Gastroesophageal sphincter (tissue), 4 donors: ENCODE data around the gene NHLRC3. TPM values are rescaled to one million over a fixed set of nuclear protein-coding genes. Genes with fewer than 3 reads are reported as not detected.

Experiments
- ATAC-seq: fragments of 150-250 bp; one replicate; pipeline ENCODE4 v1.9.1; 2016; ENCODE audit warnings: mild to moderate bottlenecking, moderate library complexity
- H3K27ac ChIP-seq, 4 donors: fragments of 200-600 bp; sonication (generic) in 3 of 4; 1 replicate in 3 of 4; 2 replicates in 1 of 4; pipeline ENCODE4 v1.5.1; 2016 to 2019
- H3K27me3 ChIP-seq: fragments of 200-600 bp; sonication (generic); one replicate; pipeline ENCODE4 v1.5.1; 2019
- H3K36me3 ChIP-seq, 2 donors: fragments of 200-600 bp; sonication (generic); one replicate each; pipeline ENCODE4 v1.5.1; 2019; ENCODE audit warnings: control low read depth in 1 of 2
- H3K4me1 ChIP-seq, 3 donors: fragments of 200-600 bp; sonication (generic); 1 replicate in 2 of 3; 2 replicates in 1 of 3; pipeline ENCODE4 v1.5.1; 2016 to 2019; ENCODE audit warnings: control low read depth in 2 of 3
- H3K4me3 ChIP-seq, 2 donors: fragments of 200-600 bp; sonication (generic); one replicate each; pipeline ENCODE4 v1.5.1; 2019; ENCODE audit warnings: mild to moderate bottlenecking in 1 of 2, moderate library complexity in 1 of 2
- H3K9me3 ChIP-seq, 3 donors: fragments of 200-600 bp; sonication (generic); one replicate each; pipeline ENCODE4 v1.5.1; 2017 to 2019; ENCODE audit warnings: control low read depth in 2 of 3
- EP300 ChIP-seq: sonication (generic); formaldehyde crosslinking; IDR thresholded peaks from one replicate; pipeline ENCODE4 v1.6.1; 2017; ENCODE audit warnings: antibody characterized with exemption, mild to moderate bottlenecking
- POLR2A ChIP-seq, 2 donors: fragments of 450-650 bp; IDR thresholded peaks; one replicate each; pipeline ENCODE4 v1.6.1; 2017; ENCODE audit warnings: antibody characterized with exemption in 2 of 2, mild to moderate bottlenecking in 2 of 2, moderate library complexity in 1 of 2
- POLR2AphosphoS5 ChIP-seq: sonication (generic); formaldehyde crosslinking; IDR thresholded peaks from one replicate; pipeline ENCODE4 v1.6.1; 2017; ENCODE audit warnings: antibody characterized with exemption
- WGBS, 2 donors: methylation state at CpG; one replicate each; pipeline ENCODE4 v1.1.5; 2018; ENCODE audit warnings: low coverage in 1 of 2; 5-methylcytosine and 5-hydroxymethylcytosine counted together
- total RNA-seq, 4 donors: library from RNA; depleted of rRNA; stranded (reverse); fragments of >200 nt; gene quantifications; one replicate each; pipeline ENCODE4 v1.1.0, GENCODE V29; 2016
- TF ChIP-seq, protein P1 (sequence below), 4 experiments: fragments of 200-600 bp in 2 of 4; fragments of 450-650 bp in 2 of 4; sonication (generic) in 1 of 4; IDR thresholded peaks; one replicate each; pipeline ENCODE4 v1.5.1; 2017 to 2019; ENCODE audit warnings: antibody characterized with exemption in 4 of 4, mild to moderate bottlenecking in 2 of 4, moderate library complexity in 2 of 4

NHLRC3 gene
- total RNA-seq, 4 donors from 2014 or later = 9.9 to 20.1 (median 14.5) TPM

DNA sequence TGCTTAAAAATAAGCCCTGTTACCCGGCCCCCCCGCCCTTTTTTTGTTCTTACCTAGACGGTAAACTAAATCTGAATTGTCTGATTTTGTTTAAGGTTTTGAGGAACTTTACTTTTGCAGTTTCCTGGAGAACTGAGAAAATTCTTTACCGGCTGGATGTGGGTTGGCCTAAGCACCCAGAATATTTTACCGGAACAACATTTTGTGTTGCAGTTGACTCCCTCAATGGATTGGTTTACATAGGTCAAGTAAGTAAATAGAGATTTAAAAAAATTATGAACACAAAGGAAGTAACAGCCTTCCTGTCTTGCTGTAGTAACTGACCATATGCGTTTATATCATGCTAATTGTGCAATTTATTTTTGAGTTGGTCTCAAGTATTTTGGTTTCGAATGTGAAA lies 785 bp downstream of the NHLRC3 start:
- WGBS, 2 donors = 26 to 31% methylated on average over 7 of the region's 7 CpGs
- Histone ChIP-seq H3K9me3 (no peaks in the 10 kb centered on the region), H3K4me1 (peaks cover 7 to 62% (median 21%) of the 10 kb centered on the region in 3 donors), H3K4me3 (peak overlapping the region; percentile 82 to 91), H3K27me3 (no peaks in the 10 kb centered on the region), H3K27ac (peak overlapping the region in 3 of 4 donors; percentile 50 to 90 (median 87)), H3K36me3 (peaks cover 0 to 10% of the 10 kb centered on the region in 2 donors)
- no peak for TF ChIP-seq POLR2AphosphoS5
- TF ChIP-seq EP300 = no peak
- no peak for TF ChIP-seq POLR2A (IDR thresholded peaks at IDR 0.05)
- ATAC-seq = no peak

DNA sequence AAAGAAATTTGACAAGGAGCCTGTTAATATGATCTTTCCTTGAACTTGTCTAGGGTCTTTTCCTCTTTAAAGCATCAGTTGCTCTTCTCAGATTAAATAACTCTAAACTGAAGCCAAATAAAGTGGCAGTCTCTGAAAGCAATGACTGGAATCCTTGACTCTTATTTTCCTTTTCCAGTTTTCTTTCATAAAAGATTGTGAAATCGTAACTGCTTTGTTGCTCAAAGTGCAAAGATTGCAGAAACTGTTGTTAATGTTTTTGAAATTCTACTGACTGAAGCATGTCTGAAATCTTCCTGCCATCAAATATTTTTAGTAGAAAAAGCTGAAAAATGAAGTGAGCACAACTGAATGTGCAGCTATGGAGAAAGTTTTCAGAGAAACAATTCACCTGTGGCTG lies 1.9 kb downstream of the NHLRC3 start:
- peaks cover 7 to 50% (median 15%) of the 10 kb centered on the region in 3 donors for H3K4me1 ChIP-seq
- H3K9me3 ChIP-seq = no peaks in the 10 kb centered on the region
- TF ChIP-seq, protein P1, sequence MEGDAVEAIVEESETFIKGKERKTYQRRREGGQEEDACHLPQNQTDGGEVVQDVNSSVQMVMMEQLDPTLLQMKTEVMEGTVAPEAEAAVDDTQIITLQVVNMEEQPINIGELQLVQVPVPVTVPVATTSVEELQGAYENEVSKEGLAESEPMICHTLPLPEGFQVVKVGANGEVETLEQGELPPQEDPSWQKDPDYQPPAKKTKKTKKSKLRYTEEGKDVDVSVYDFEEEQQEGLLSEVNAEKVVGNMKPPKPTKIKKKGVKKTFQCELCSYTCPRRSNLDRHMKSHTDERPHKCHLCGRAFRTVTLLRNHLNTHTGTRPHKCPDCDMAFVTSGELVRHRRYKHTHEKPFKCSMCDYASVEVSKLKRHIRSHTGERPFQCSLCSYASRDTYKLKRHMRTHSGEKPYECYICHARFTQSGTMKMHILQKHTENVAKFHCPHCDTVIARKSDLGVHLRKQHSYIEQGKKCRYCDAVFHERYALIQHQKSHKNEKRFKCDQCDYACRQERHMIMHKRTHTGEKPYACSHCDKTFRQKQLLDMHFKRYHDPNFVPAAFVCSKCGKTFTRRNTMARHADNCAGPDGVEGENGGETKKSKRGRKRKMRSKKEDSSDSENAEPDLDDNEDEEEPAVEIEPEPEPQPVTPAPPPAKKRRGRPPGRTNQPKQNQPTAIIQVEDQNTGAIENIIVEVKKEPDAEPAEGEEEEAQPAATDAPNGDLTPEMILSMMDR (IDR thresholded peaks at IDR 0.05) = no peak
- TF ChIP-seq EP300 (no peak), POLR2A (IDR thresholded peaks at IDR 0.05) (no peak), POLR2AphosphoS5 (no peak)
- no peak for ATAC-seq
- no peak overlapping the region for H3K4me3 ChIP-seq
- no peak overlapping the region for H3K27ac ChIP-seq
- H3K27me3 ChIP-seq = no peaks in the 10 kb centered on the region
- WGBS, 2 donors = 35 to 64% methylated on average over 1 of the region's 1 CpG
- peaks cover 0 to 21% of the 10 kb centered on the region in 2 donors for H3K36me3 ChIP-seq

DNA sequence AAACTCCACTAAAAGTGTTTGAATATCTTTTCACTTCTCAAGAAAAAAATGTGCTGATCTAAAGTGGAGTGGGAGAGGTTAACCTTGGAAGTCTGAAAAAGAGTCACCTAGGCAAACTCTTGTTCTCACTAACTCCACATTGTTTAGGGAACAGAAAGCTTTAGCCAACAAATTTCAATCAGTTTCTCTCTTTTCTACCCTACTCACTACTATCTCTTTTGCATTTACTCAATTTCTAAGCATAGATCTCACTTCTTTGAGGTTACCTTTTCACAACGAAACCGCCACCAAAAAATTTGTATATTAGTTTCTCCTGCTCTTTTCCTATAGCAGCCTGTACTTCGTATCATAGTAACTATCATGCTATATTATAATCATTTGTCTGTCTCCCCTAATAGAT lies 6.3 kb downstream of the NHLRC3 start:
- Histone ChIP-seq H3K27me3 (no peaks in the 10 kb centered on the region), H3K27ac (no peak overlapping the region), H3K4me1 (peaks cover 0 to 21% (median 7%) of the 10 kb centered on the region in 3 donors), H3K9me3 (no peaks in the 10 kb centered on the region), H3K36me3 (peaks cover 0 to 48% of the 10 kb centered on the region in 2 donors), H3K4me3 (no peak overlapping the region)
- 84 to 96% methylated on average over 3 of the region's 3 CpGs for WGBS, 2 donors
- no peak for ATAC-seq
- TF ChIP-seq POLR2A (IDR thresholded peaks at IDR 0.05) = no peak
- no peak for TF ChIP-seq POLR2AphosphoS5
- TF ChIP-seq EP300 = no peak
- TF ChIP-seq, protein P1 (IDR thresholded peaks at IDR 0.05) = no peak

DNA sequence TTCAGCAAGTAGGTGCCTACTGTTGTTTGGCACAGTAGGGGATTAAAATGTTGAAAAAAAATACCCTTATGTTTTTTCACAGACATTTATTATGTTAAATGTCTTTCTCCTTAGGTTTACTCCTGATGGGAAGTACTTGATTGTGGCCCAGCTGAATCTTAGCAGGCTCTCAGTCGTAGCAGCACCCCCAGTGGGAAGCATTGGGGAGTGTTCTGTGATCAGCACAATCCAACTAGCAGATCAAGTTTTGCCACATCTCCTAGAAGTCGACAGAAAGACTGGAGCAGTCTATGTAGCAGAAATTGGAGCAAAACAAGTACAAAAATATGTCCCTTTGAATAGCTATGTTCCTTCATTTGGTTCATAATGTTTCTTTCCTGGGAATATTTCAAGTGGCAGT lies 9.3 kb downstream of the NHLRC3 start:
- no peaks in the 10 kb centered on the region for H3K4me1 ChIP-seq
- H3K4me3 ChIP-seq = no peak overlapping the region
- H3K27ac ChIP-seq = no peak overlapping the region
- WGBS, 2 donors = 0 to 34% methylated on average over 1 to 2 of the region's 2 CpGs
- peaks cover 0 to 48% of the 10 kb centered on the region in 2 donors for H3K36me3 ChIP-seq
- no peaks in the 10 kb centered on the region for H3K27me3 ChIP-seq
- H3K9me3 ChIP-seq = no peaks in the 10 kb centered on the region
- no peak for ATAC-seq
- TF ChIP-seq POLR2AphosphoS5 = no peak
- no peak for TF ChIP-seq POLR2A (IDR thresholded peaks at IDR 0.05)
- TF ChIP-seq, protein P1 (IDR thresholded peaks at IDR 0.05) = no peak

DNA sequence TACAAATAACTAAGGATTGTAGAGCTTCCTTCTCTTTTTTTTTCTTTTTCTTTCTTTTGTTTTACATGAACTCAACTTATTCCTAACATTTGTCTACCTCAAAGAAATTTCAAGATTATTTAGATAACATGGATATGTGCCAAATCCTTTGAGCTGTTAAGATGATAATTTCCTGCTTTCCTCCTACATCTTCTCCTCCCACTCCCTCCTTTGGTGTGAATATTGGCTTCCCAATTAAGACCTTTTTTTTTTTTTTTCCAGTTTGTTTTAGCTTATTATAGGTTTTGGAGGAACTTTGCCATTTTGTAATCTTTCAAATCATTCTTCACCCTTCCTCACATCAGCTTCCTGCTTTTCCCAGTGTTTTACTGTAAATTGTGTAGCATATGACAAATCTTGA lies 10.6 kb downstream of the NHLRC3 start:
- no peak for ATAC-seq
- Histone ChIP-seq H3K27ac (no peak overlapping the region), H3K4me3 (no peak overlapping the region), H3K4me1 (no peaks in the 10 kb centered on the region), H3K9me3 (no peaks in the 10 kb centered on the region), H3K36me3 (peaks cover 0 to 51% of the 10 kb centered on the region in 2 donors), H3K27me3 (no peaks in the 10 kb centered on the region)
- TF ChIP-seq EP300 = no peak
- TF ChIP-seq POLR2A (IDR thresholded peaks at IDR 0.05) = no peak
- TF ChIP-seq POLR2AphosphoS5 = no peak
- TF ChIP-seq, protein P1 (IDR thresholded peaks at IDR 0.05) = no peak
